Fibroblast of lung (primary cell): Measurements from ENCODE around the gene ALDH5A1.

Experiments
- CTCF ChIP-seq, 2 donors: IDR thresholded peaks in 1 of 2; conservative IDR thresholded peaks in 1 of 2; 1 replicate in 1 of 2; 2 replicates in 1 of 2; pipeline ENCODE4 v1.5.1; 2011 to 2012; ENCODE audit warnings: low read length in 2 of 2, control low read depth in 1 of 2, inconsistent platforms in 1 of 2, low read depth in 1 of 2, mild to moderate bottlenecking in 1 of 2
- EZH2 ChIP-seq: IDR thresholded peaks from 2 replicates; pipeline ENCODE4 v1.5.1; 2012; ENCODE audit warnings: low read length, control low read depth, mild to moderate bottlenecking; ENCODE audit errors: missing control alignments

- TF ChIP-seq CTCF (conservative IDR thresholded peaks at IDR 0.05 in 1 of 2, IDR thresholded peaks at IDR 0.05 in 1 of 2; ENCODE audit: low read depth in 1 of 2, low read length in 2 of 2): no peak
- TF ChIP-seq EZH2: no peak
These were observed 45.4 kb downstream of the ALDH5A1 start for GRCh38 chr6:24540197-24540596.
